ENCODE data around the gene C1orf198. TPM values are rescaled to one million over a fixed set of nuclear protein-coding genes. Genes with fewer than 3 reads are reported as not detected.

The C1orf198 gene
- total and polyA plus RNA-seq, 2 of the 4 experiments (the other 2 are of a cell fraction) = 67.4 to 76.2 TPM

DNA sequence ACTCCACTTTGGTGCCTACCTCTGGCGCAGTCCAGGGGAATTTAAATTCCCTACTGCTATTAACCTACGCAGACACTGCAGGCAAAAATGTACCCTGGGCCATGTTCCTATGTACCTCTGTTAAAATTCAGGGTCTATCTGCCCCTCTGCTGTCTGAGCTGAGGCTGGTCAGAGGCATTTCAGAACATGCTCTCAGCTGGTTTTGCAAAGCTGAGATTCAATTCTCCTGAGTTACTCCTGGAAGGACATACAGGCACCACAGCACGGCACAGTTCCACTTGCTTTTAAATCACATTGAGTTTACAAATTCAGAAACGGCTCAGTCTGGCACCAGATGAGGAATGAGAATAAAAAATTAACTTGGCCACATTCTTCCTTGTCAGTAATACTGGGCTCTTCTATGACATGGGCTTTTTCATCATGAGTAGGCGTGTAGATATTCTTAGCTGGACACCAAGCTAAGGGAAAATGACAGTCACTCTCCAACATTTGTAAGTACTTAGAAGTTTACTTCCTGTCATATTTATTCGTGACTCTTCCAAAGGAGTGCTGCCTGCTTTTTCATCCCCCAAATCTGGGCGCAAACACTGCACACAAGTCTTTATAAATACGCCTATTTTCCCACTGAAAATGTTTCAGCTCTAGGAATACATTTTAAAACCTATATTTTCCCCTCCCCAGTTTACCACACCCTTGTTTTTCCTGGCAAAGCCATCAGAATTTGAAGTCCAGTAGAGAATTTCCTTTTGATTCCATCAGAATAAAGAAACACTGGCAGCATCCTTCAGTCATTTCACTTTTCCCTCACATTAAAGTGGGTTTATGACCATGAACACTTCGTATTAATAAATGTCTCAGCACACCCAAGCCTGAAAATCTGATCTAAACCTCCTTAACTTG is 1.9 kb downstream of the C1orf198 start:
- Histone ChIP-seq H3K14ac (replicated peaks; ENCODE audit: low read depth, low read length) (peak overlapping the region; percentile 94), H3K79me1 (ENCODE audit: low read depth in 1 of 2, low read length in 2 of 2) (peaks cover 18 to 66% of the 10 kb centered on the region in 2 experiments), H4K8ac (ENCODE audit: low read depth in 2 of 2, low read length in 2 of 2) (peak overlapping the region; percentile 6 to 76; a peak in 3 of 4 replicates), H2BK20ac (ENCODE audit: low read depth, low read length) (peak overlapping the region; percentile 15; the same call in 1 of the 2 replicates), H3K36me3 (ENCODE audit: control insufficient read depth, insufficient read depth, low read length) (peaks cover 12% of the 10 kb centered on the region), H3K4me1 (ENCODE audit: control insufficient read depth, insufficient read depth, low read length) (peaks cover 35% of the 10 kb centered on the region), H3K9me3 (ENCODE audit: control insufficient read depth, insufficient read depth, low read length) (no peaks in the 10 kb centered on the region), H3K56ac (ENCODE audit: extremely low read depth, insufficient read depth, low read length) (peak overlapping the region; percentile 94), H3K18ac (ENCODE audit: low read depth, low read length) (peak overlapping the region; percentile 91), H2AK5ac (ENCODE audit: low read depth, low read length) (peak overlapping the region; percentile 56; the same call in 1 of the 2 replicates), H3K23ac (ENCODE audit: low read depth, low read length) (peak overlapping the region; percentile 99), H3K4me2 (ENCODE audit: low read depth, low read length) (peak overlapping the region; percentile 93), H2AFZ (replicated peaks; ENCODE audit: low read length, poor library complexity) (no peak overlapping the region), H3K27ac (ENCODE audit: insufficient read depth, low read length) (peak overlapping the region; percentile 100), H3K9me1 (ENCODE audit: insufficient read depth, low read length) (peaks cover 25% of the 10 kb centered on the region), H2BK120ac (ENCODE audit: low read depth, low read length) (peak overlapping the region; percentile 85), H3K27me3 (ENCODE audit: control insufficient read depth, insufficient read depth, low read length) (no peaks in the 10 kb centered on the region), H2AK9ac (replicated peaks; ENCODE audit: low read depth, low read length, poor library complexity) (no peak overlapping the region), H3K9ac (ENCODE audit: low read depth, low read length) (peak overlapping the region; percentile 100), H4K20me1 (ENCODE audit: insufficient read depth, low read length) (peaks cover 50% of the 10 kb centered on the region), H4K5ac (ENCODE audit: low read depth, low read length) (peak overlapping the region; percentile 85), H3K4me3 (ENCODE audit: insufficient read depth, low read depth, low read length) (peak overlapping the region; percentile 100), H2BK5ac (ENCODE audit: low read depth, low read length, poor library complexity, severe bottlenecking) (peak overlapping the region; percentile 95), H3K4ac (ENCODE audit: low read depth, low read length) (peak overlapping the region; percentile 95), H4K91ac (ENCODE audit: insufficient read depth, low read depth, low read length) (peak overlapping the region; percentile 87; the same call in 1 of the 2 replicates), H2BK15ac (ENCODE audit: low read depth, low read length) (no peak overlapping the region; the same call in 2 of the 3 replicates)
- no TSS peak for BruUV-seq (replicated peaks)
- intact Hi-C loops (cut with micrococcal nuclease) (loop anchor here (1.0 to 5.0 kb wide), 4 partner anchors 51 to 344 kb away; partner anchors contain the start of gene FAM89A), dilution Hi-C loops (cut with HindIII; ENCODE audit: low sequenced_read_pairs, unreplicated experiment) (no loop called here), in situ Hi-C loops (cut with MboI; ENCODE audit: low sequenced_read_pairs) (loop anchor here (25.0 kb wide), 1 partner anchor 779 kb away; no protein-coding TSS in a partner anchor)
- TF ChIP-seq BHLHE40 (IDR thresholded peaks at IDR 0.05; ENCODE audit: low read depth, low read length) = no peak
- TF ChIP-seq MAFK (IDR thresholded peaks at IDR 0.05; ENCODE audit: low read depth, low read length) = no peak
- TF ChIP-seq, protein P1, sequence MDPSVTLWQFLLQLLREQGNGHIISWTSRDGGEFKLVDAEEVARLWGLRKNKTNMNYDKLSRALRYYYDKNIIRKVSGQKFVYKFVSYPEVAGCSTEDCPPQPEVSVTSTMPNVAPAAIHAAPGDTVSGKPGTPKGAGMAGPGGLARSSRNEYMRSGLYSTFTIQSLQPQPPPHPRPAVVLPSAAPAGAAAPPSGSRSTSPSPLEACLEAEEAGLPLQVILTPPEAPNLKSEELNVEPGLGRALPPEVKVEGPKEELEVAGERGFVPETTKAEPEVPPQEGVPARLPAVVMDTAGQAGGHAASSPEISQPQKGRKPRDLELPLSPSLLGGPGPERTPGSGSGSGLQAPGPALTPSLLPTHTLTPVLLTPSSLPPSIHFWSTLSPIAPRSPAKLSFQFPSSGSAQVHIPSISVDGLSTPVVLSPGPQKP (IDR thresholded peaks at IDR 0.05; ENCODE audit: borderline replicate concordance, low read depth, low read length) = no peak
- TF ChIP-seq SMC3 (IDR thresholded peaks at IDR 0.05; ENCODE audit: low read depth, low read length) = no peak
- TF ChIP-seq NFE2L2 (IDR thresholded peaks at IDR 0.05; ENCODE audit: low read depth, low read length) = no peak
- TF ChIP-seq MXI1 (IDR thresholded peaks at IDR 0.05; ENCODE audit: borderline replicate concordance, low read depth, low read length) = no peak
- TF ChIP-seq POLR2A (IDR thresholded peaks at IDR 0.05; ENCODE audit: low read depth, low read length) = no peak
- CTCF ChIA-PET = interaction anchor here (1.4 kb wide), 2 partner anchors 54 to 68 kb away, joined by 3 to 4 read pairs; no protein-coding TSS in a partner anchor
- WGBS, 2 experiments (ENCODE audit: extremely low coverage in 2 of 2, insufficient read length in 1 of 2) = 22% methylated on average over 4 of the region's 9 CpGs; no CpG with 5 or more reads in 1 of the 2 experiments
- POLR2A ChIA-PET (ENCODE audit: unreplicated experiment) = interaction anchor here (0.7 kb wide), 1 partner anchor 12 kb away, joined by 3 read pairs; no protein-coding TSS in a partner anchor
- DNase-seq = no peak
- no peak for ATAC-seq (ENCODE audit: low read depth)

All from IMR-90 (cell line).